Smooth muscle cell of the coronary artery (primary cell): ENCODE measurements around the gene TMEM50B. TPM values are rescaled to one million over a fixed set of nuclear protein-coding genes. Genes with fewer than 3 reads are reported as not detected.

Experiments
- total RNA-seq: library from RNA; depleted of rRNA; stranded (reverse); fragments of >200 nt; gene quantifications from 2 replicates; pipeline ENCODE4 v1.2.3, GENCODE V29; 2014; ENCODE audit warnings: low replicate concordance

Gene TMEM50B
- total RNA-seq: 16.4 and 18.5 TPM in 2 replicates

GRCh38 chr21:33479679-33480480 lies at the start of gene TMEM50B:
TMEM50B (minus strand) TSS chr21:33479974; CDS start chr21:33468885, 11,089 bp downstream.

GRCh38 chr21:33491373-33492102 lies 11.8 kb upstream of the TMEM50B start, which contains the start of gene DNAJC28:
DNAJC28 (minus strand) TSS chr21:33491716; CDS start chr21:33489393, 2,323 bp downstream.

GRCh38 chr21:33403128-33403785 lies 76.5 kb downstream of the TMEM50B start, which contains the start of gene IFNGR2:
IFNGR2 (plus strand) TSS chr21:33403413; CDS start chr21:33403544, 131 bp downstream.

Other genes starting within 250 kb of the TMEM50B start
- gene IL10RB, start 213.6 kb downstream of the TMEM50B start, total RNA-seq: 28.2 and 66.2 TPM in 2 replicates
- 9.9 and 16.0 TPM in 2 replicates for gene IFNAR1, start 155.0 kb downstream of the TMEM50B start, total RNA-seq
- gene IFNGR2, start 76.6 kb downstream of the TMEM50B start, total RNA-seq: 55.5 and 79.7 TPM in 2 replicates
- 0.12 and 1.4 TPM in 2 replicates for gene DNAJC28, start 11.7 kb upstream of the TMEM50B start, total RNA-seq
- gene GART, start 62.1 kb upstream of the TMEM50B start, total RNA-seq: 19.8 and 60.8 TPM in 2 replicates
- 67.6 and 96.1 TPM in 2 replicates for gene SON, start 63.1 kb upstream of the TMEM50B start, total RNA-seq
- 5.9 and 12.6 TPM in 2 replicates for gene DONSON, start 108.7 kb upstream of the TMEM50B start, total RNA-seq
- gene CRYZL1, start 161.8 kb upstream of the TMEM50B start, total RNA-seq: 25.5 and 41.8 TPM in 2 replicates
- gene ITSN1, start 162.5 kb upstream of the TMEM50B start, total RNA-seq: 55.8 and 66.4 TPM in 2 replicates